K562 (cell line): ENCODE results near the gene CELF4. TPM values are rescaled to one million over a fixed set of nuclear protein-coding genes. Genes with fewer than 3 reads are reported as not detected.
A peak's percentile ranks its signal among the peaks of the same experiment; 100 is the strongest.

Experiments used
- ARID1B ChIP-seq: fragments of 450-650 bp; IDR thresholded peaks from 2 replicates; pipeline ENCODE4 v1.6.1; 2016; ENCODE audit warnings: antibody characterized with exemption, mild to moderate bottlenecking, inconsistent platforms
- ARID2 ChIP-seq: fragments of 450-650 bp; IDR thresholded peaks from 2 replicates; pipeline ENCODE4 v1.6.1; 2017; ENCODE audit warnings: antibody characterized with exemption, mild to moderate bottlenecking
- BACH1 ChIP-seq: fragments of 200-800 bp; sonication (Bioruptor generic); IDR thresholded peaks from 2 replicates; pipeline ENCODE4 v1.6.1; 2016; ENCODE audit warnings: missing genetic modification characterization, missing compliant biosample characterization
- CC2D1A ChIP-seq: fragments of 450-650 bp; IDR thresholded peaks from 2 replicates; pipeline ENCODE4 v1.6.1; 2017; ENCODE audit warnings: mild to moderate bottlenecking
- CREM ChIP-seq: IDR thresholded peaks from 2 replicates; pipeline ENCODE4 v1.6.1; 2014; ENCODE audit warnings: antibody characterized with exemption, low read depth
- ESRRA ChIP-seq: fragments of 450-650 bp; IDR thresholded peaks from 2 replicates; pipeline ENCODE4 v1.6.1; 2014; ENCODE audit warnings: low read depth, mild to moderate bottlenecking, moderate library complexity, borderline replicate concordance
- FOXM1 ChIP-seq, 2 experiments: fragments of 450-650 bp in 1 of 2; sonication (generic) in 1 of 2; formaldehyde crosslinking in 1 of 2; IDR thresholded peaks; 2 replicates each; pipeline versions ENCODE4 v1.6.1 to v1.9.0; 2017 to 2022; ENCODE audit warnings: low read depth in 2 of 2, mild to moderate bottlenecking in 2 of 2, missing genetic modification reagents in 1 of 2, moderate library complexity in 1 of 2
- GTF3C2 ChIP-seq: IDR thresholded peaks from 3 replicates; pipeline ENCODE4 v1.6.1; 2011; ENCODE audit warnings: borderline replicate concordance, mild to moderate bottlenecking, moderate library complexity; ENCODE audit not compliant: insufficient read length; ENCODE audit errors: extremely low read depth
- HDAC8 ChIP-seq: fragments of 450-650 bp; IDR thresholded peaks from 2 replicates; pipeline ENCODE4 v1.6.1; 2016; ENCODE audit warnings: mild to moderate bottlenecking, missing genetic modification characterization, moderate library complexity, missing compliant biosample characterization
- KDM2B ChIP-seq: fragments of 250-450 bp; sonication (Bioruptor Pico); IDR thresholded peaks from 2 replicates; pipeline ENCODE4 v1.8.0; 2021; ENCODE audit warnings: mild to moderate bottlenecking, moderate library complexity
- MAFF ChIP-seq: IDR thresholded peaks from 2 replicates; pipeline ENCODE4 v1.6.1; 2012; ENCODE audit warnings: low read length, improper control_type of control experiment
- MAFG ChIP-seq: fragments of 450-650 bp; conservative IDR thresholded peaks from 2 replicates; pipeline ENCODE4 v1.6.1; 2016; ENCODE audit warnings: missing genetic modification characterization, missing compliant biosample characterization
- MCM5 ChIP-seq: fragments of 450-650 bp; IDR thresholded peaks from 2 replicates; pipeline ENCODE4 v1.6.1; 2016; ENCODE audit warnings: low read depth
- POLR2B ChIP-seq: fragments of 450-650 bp; IDR thresholded peaks from 2 replicates; pipeline ENCODE4 v1.6.1; 2018; ENCODE audit warnings: low read depth; ENCODE audit not compliant: partially characterized antibody
- RBM15 ChIP-seq: fragments of 200-400 bp; formaldehyde crosslinking; IDR thresholded peaks from 2 replicates; pipeline ENCODE4 v1.6.1; 2018; ENCODE audit warnings: mild to moderate bottlenecking, low read length, moderate library complexity; ENCODE audit not compliant: insufficient read depth
- RCOR1 ChIP-seq, 2 experiments: IDR thresholded peaks; 2 replicates each; pipeline ENCODE4 v1.6.1; 2012; ENCODE audit warnings: low read depth in 2 of 2, low read length in 2 of 2, borderline replicate concordance in 1 of 2, improper control_type of control experiment in 1 of 2
- RFX7 ChIP-seq: fragments of 250-450 bp; sonication (Bioruptor Pico); IDR thresholded peaks from 2 replicates; pipeline ENCODE4 v1.5.1; 2021; ENCODE audit warnings: mild to moderate bottlenecking
- SRSF7 ChIP-seq: fragments of 200-400 bp; formaldehyde crosslinking; optimal IDR thresholded peaks from 2 replicates; pipeline ENCODE3; 2017; ENCODE audit warnings: mild to moderate bottlenecking, low read depth, low read length
- TAF1 ChIP-seq: IDR thresholded peaks from 2 replicates; pipeline ENCODE4 v1.6.1; 2011; ENCODE audit warnings: mild to moderate bottlenecking, low read length, moderate library complexity; ENCODE audit not compliant: insufficient read depth, control insufficient read depth, severe bottlenecking; ENCODE audit errors: extremely low read depth
- TAL1 ChIP-seq: fragments of 450-650 bp; IDR thresholded peaks from 2 replicates; pipeline ENCODE4 v1.6.1; 2016; ENCODE audit warnings: mild to moderate bottlenecking
- ZKSCAN8 ChIP-seq: fragments of 200-800 bp; sonication (Bioruptor generic); IDR thresholded peaks from 2 replicates; pipeline ENCODE4 v1.6.1; 2016; ENCODE audit warnings: missing genetic modification characterization, missing compliant biosample characterization
- ZNF197 ChIP-seq: fragments of 200-800 bp; sonication (Bioruptor generic); IDR thresholded peaks from 2 replicates; pipeline ENCODE4 v1.6.1; 2016; ENCODE audit warnings: low read depth, missing genetic modification characterization, missing compliant biosample characterization
- ZNF217 ChIP-seq: sonication (generic); formaldehyde crosslinking; IDR thresholded peaks from 2 replicates; pipeline ENCODE4 v1.8.0; 2022; ENCODE audit warnings: mild to moderate bottlenecking, missing genetic modification reagents
- ZNF586 ChIP-seq: fragments of 450-650 bp; formaldehyde crosslinking; conservative IDR thresholded peaks from 2 replicates; pipeline ENCODE4 v1.4.0; 2020; ENCODE audit warnings: mild to moderate bottlenecking, moderate library complexity
- ZNF696 ChIP-seq: fragments of 250-450 bp; sonication (Bioruptor Pico); conservative IDR thresholded peaks from 2 replicates; pipeline ENCODE4 v1.4.0; 2020; ENCODE audit warnings: mild to moderate bottlenecking, moderate library complexity
- ZSCAN29 ChIP-seq: fragments of 450-650 bp; IDR thresholded peaks from 2 replicates; pipeline ENCODE4 v1.6.1; 2017
- polyA plus RNA-seq, 8 experiments: library from polyadenylated mRNA; depleted of rRNA in 4 of 8; stranded (reverse) in 5 of 8; unstranded in 3 of 8; fragments of >200 nt; fragmentation: Nextera tagmentation in 2 of 8; fragmentation: Illumina TruSeq in 1 of 8; extraction: Ambion mirVana in 2 of 8; extraction: Trizol in 1 of 8; gene quantifications; 2 replicates each; pipeline versions ENCODE4 v1.2.1 to v1.2.3, GENCODE V29; 2011 to 2014; ENCODE audit warnings: inconsistent platforms in 1 of 8, missing spikeins in 1 of 8
- total RNA-seq, 7 experiments: library from RNA; depleted of rRNA in 6 of 7; stranded (reverse); fragments of >200 nt in 6 of 7; fragmentation: Illumina TruSeq in 2 of 7; extraction: Trizol in 2 of 7; gene quantifications; 2 replicates each; pipeline versions ENCODE4 v1.2.1 to v1.2.3, GENCODE V29; 2011 to 2021; ENCODE audit warnings: low replicate concordance in 1 of 7
- TF ChIP-seq, protein P1 (sequence below): fragments of 450-650 bp; formaldehyde crosslinking; conservative IDR thresholded peaks from 2 replicates; pipeline ENCODE4 v1.4.0; 2022; ENCODE audit warnings: mild to moderate bottlenecking, missing genetic modification characterization

CELF4 gene
- total and polyA plus RNA-seq, 9 of the 15 experiments (the other 6 are each of a cell fraction or from before 2014, with no cell fraction given), result 0.04 to 0.24 (median 0.07) TPM; not detected in 3

DNA sequence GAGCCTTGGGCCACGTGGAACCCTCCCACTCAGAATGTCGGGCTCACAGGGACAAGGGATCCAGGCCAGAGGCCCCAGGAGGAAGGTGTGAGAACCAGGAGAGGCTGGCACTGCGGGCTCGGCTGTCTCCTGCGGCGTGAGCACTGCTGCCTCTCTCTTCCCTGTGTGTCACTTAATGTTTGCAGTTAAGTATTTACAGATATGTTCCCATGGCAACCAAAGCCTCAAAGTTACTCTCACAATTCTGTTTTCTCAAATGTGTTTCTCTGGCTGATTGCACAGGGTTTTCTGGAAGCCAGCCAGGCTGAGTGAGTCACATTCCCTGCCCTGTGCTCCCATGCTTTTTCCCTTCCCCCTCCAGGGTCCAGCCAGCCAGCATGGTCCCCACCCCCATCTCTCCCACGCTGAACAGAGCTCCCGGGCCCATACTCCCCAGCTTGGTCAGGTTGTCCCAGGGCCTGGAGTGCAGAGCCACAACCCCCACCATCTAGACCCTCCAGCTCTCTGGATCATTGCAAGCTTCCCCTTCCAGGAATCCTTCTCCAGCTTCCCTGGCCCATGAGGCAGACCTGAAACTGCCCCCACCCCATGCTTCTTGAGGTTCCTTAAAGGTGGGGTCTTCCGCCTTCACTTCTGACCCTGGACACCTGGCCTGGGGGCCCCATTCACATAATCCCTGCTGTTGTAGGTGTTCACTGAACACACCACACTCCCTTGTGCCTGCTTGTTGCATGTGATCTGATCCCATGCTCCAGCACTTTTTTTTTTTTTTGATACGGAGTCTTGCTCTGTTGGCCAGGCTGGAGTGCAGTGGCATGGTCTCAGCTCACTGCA is 265.9 kb downstream of the CELF4 start (continued):
- no peak for TF ChIP-seq MCM5
- no peak for TF ChIP-seq MAFF
- TF ChIP-seq ZKSCAN8 (CRISPR knock-in tag), result no peak
- no peak for TF ChIP-seq ZSCAN29
- no peak for TF ChIP-seq GTF3C2
- TF ChIP-seq CC2D1A, result no peak
- no peak for TF ChIP-seq RCOR1 (IDR thresholded peaks at IDR 0.05; ENCODE audit: borderline replicate concordance in 1 of 2, low read depth in 2 of 2, low read length in 2 of 2)
- TF ChIP-seq RFX7, result no peak
- no peak for TF ChIP-seq BACH1 (tag)
- no peak for TF ChIP-seq RBM15
- TF ChIP-seq ZNF586 (CRISPR knock-in tag), result no peak
- TF ChIP-seq FOXM1 (IDR thresholded peaks at IDR 0.05; ENCODE audit: low read depth), result no peak
- TF ChIP-seq FOXM1 (CRISPR knock-in tag; IDR thresholded peaks at IDR 0.05; ENCODE audit: low read depth), result no peak
- TF ChIP-seq TAL1, result no peak
- no peak for TF ChIP-seq ZNF696 (CRISPR knock-in tag)
- TF ChIP-seq ARID2, result no peak
- no peak for TF ChIP-seq ZNF197 (CRISPR knock-in tag)
- peak; percentile 76 for TF ChIP-seq ARID1B
- TF ChIP-seq ZNF217 (CRISPR knock-in tag), result no peak
- no peak for TF ChIP-seq HDAC8 (tag)
- no peak for TF ChIP-seq POLR2B
- TF ChIP-seq, protein P1, sequence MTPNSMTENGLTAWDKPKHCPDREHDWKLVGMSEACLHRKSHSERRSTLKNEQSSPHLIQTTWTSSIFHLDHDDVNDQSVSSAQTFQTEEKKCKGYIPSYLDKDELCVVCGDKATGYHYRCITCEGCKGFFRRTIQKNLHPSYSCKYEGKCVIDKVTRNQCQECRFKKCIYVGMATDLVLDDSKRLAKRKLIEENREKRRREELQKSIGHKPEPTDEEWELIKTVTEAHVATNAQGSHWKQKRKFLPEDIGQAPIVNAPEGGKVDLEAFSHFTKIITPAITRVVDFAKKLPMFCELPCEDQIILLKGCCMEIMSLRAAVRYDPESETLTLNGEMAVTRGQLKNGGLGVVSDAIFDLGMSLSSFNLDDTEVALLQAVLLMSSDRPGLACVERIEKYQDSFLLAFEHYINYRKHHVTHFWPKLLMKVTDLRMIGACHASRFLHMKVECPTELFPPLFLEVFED (CRISPR knock-in tag), result no peak
- TF ChIP-seq SRSF7, result no peak
- TF ChIP-seq MAFG (tag), result 0 out of 2 replicates have a peak, but pooled peaks have one; percentile 5
- TF ChIP-seq CREM, result no peak
- TF ChIP-seq TAF1, result no peak
- TF ChIP-seq KDM2B (CRISPR knock-in tag), result no peak
- no peak for TF ChIP-seq ESRRA
